A549 (cell line): ENCODE measurements around the gene KRTAP7-1.

Experiments used
- CHD2 ChIP-seq: fragments of 150-350 bp; IDR thresholded peaks from 2 replicates; pipeline ENCODE4 v1.6.1; 2014; ENCODE audit warnings: low read length; ENCODE audit not compliant: partially characterized antibody
- CTCF ChIP-seq: fragments of >200 bp; sonication (Bioruptor Twin); formaldehyde crosslinking; IDR thresholded peaks from 3 replicates; pipeline ENCODE4 v1.5.1; 2016
- ELK1 ChIP-seq: fragments of 150-350 bp; IDR thresholded peaks from 2 replicates; pipeline ENCODE4 v1.6.1; 2014; ENCODE audit warnings: low read depth, mild to moderate bottlenecking, low read length
- EP300 ChIP-seq, 2 experiments: fragments of >200 bp; sonication (Bioruptor Twin); formaldehyde crosslinking; IDR thresholded peaks; 2 replicates in 1 of 2; 3 replicates in 1 of 2; pipeline ENCODE4 v1.6.1; 2016 to 2017
- GATA3 ChIP-seq: IDR thresholded peaks from 2 replicates; pipeline ENCODE4 v1.6.1; 2012; ENCODE audit warnings: borderline replicate concordance
- HDAC2 ChIP-seq: fragments of 200-600 bp; sonication (generic); IDR thresholded peaks from 2 replicates; pipeline ENCODE4 v1.6.1; 2016
- JUN ChIP-seq, 2 experiments: fragments of >200 bp; sonication (Bioruptor Twin); formaldehyde crosslinking; IDR thresholded peaks; 2 replicates in 1 of 2; 3 replicates in 1 of 2; pipeline ENCODE4 v1.6.1; 2016 to 2017
- MAX ChIP-seq: IDR thresholded peaks from 2 replicates; pipeline ENCODE4 v1.6.1; 2012
- MYC ChIP-seq: IDR thresholded peaks from 2 replicates; pipeline ENCODE4 v1.6.1; 2012; ENCODE audit warnings: mild to moderate bottlenecking, inconsistent platforms, low read length, improper control_type of control experiment, borderline replicate concordance
- PHF8 ChIP-seq: fragments of 200-600 bp; sonication (generic); IDR thresholded peaks from 2 replicates; pipeline ENCODE4 v1.6.1; 2016; ENCODE audit warnings: low read depth, mild to moderate bottlenecking, antibody characterized with exemption, moderate library complexity, borderline replicate concordance
- POLR2A ChIP-seq: IDR thresholded peaks from 2 replicates; pipeline ENCODE4 v1.6.1; 2012; ENCODE audit warnings: mild to moderate bottlenecking, low read length
- RAD21 ChIP-seq, 2 experiments: fragments of >200 bp in 1 of 2; sonication (Bioruptor Twin) in 1 of 2; formaldehyde crosslinking in 1 of 2; IDR thresholded peaks in 1 of 2; conservative IDR thresholded peaks in 1 of 2; 2 replicates in 1 of 2; 3 replicates in 1 of 2; pipeline ENCODE4 v1.6.1; 2012 to 2018; ENCODE audit warnings: inconsistent platforms in 1 of 2
- RNF2 ChIP-seq: fragments of 200-600 bp; sonication (generic); IDR thresholded peaks from 2 replicates; pipeline ENCODE4 v1.6.1; 2016; ENCODE audit warnings: low read depth, mild to moderate bottlenecking, antibody characterized with exemption, moderate library complexity, borderline replicate concordance
- ZFP36 ChIP-seq: fragments of 450-650 bp; IDR thresholded peaks from 2 replicates; pipeline ENCODE4 v1.6.1; 2014; ENCODE audit warnings: borderline replicate concordance; ENCODE audit not compliant: partially characterized antibody

GRCh38 chr21:30839304-30839703 lies 9.7 kb upstream of the KRTAP7-1 start:
- no peak for TF ChIP-seq POLR2A
- no peak for TF ChIP-seq RAD21 (conservative IDR thresholded peaks at IDR 0.05 in 1 of 2, IDR thresholded peaks at IDR 0.05 in 1 of 2)
- no peak for TF ChIP-seq CHD2
- no peak for TF ChIP-seq ZFP36
- no peak for TF ChIP-seq CTCF
- no peak for TF ChIP-seq HDAC2
- no peak for TF ChIP-seq ELK1
- no peak for TF ChIP-seq MAX
- TF ChIP-seq MYC, result no peak
- TF ChIP-seq PHF8, result no peak
- no peak for TF ChIP-seq RNF2
- TF ChIP-seq GATA3, result no peak
- no peak for TF ChIP-seq EP300 (IDR thresholded peaks at IDR 0.05)
- TF ChIP-seq JUN (IDR thresholded peaks at IDR 0.05), result no peak
